Body of pancreas (tissue), 4 donors: Measurements from ENCODE around the gene SMARCA4. TPM values are rescaled to one million over a fixed set of nuclear protein-coding genes. Genes with fewer than 3 reads are reported as not detected.

ENCODE experiments used
- ATAC-seq: fragments of 150-250 bp; one replicate; pipeline ENCODE4 v1.9.1; 2016
- DNase-seq, 4 donors: peaks; one replicate each; pipeline ENCODE4 v3.0.0-alpha.2; 2019
- H3K27ac ChIP-seq, 4 donors: fragments of 200-600 bp; sonication (generic); 1 replicate in 3 of 4; 2 replicates in 1 of 4; pipeline versions ENCODE4 v1.5.1 to v1.6.1; 2016 to 2019; ENCODE audit warnings: mild to moderate bottlenecking in 1 of 4, mixed read lengths in 1 of 4, moderate library complexity in 1 of 4
- H3K27me3 ChIP-seq, 2 donors: fragments of 200-600 bp; sonication (generic); one replicate each; pipeline ENCODE4 v1.6.0; 2016; ENCODE audit warnings: mild to moderate bottlenecking in 1 of 2
- H3K36me3 ChIP-seq, 2 donors: fragments of 200-600 bp; sonication (generic); replicated peaks in 1 of 2; 2 replicates each; pipeline ENCODE4 v1.5.1; 2016; ENCODE audit warnings: low read depth in 2 of 2; ENCODE audit not compliant: insufficient read depth in 1 of 2
- H3K4me1 ChIP-seq: fragments of 200-600 bp; sonication (generic); one replicate; pipeline ENCODE4 v1.6.0; 2016
- H3K4me3 ChIP-seq, 2 donors: fragments of 200-600 bp; sonication (generic); 1 replicate in 1 of 2; 2 replicates in 1 of 2; pipeline ENCODE4 v1.5.1; 2016 to 2019
- H3K9me3 ChIP-seq, 3 donors: fragments of 200-600 bp; sonication (generic); 1 replicate in 2 of 3; 2 replicates in 1 of 3; pipeline ENCODE4 v1.5.1; 2016
- POLR2A ChIP-seq, 3 donors: fragments of 450-650 bp; IDR thresholded peaks; one replicate each; pipeline ENCODE4 v1.6.1; 2016; ENCODE audit warnings: antibody characterized with exemption in 3 of 3, mild to moderate bottlenecking in 2 of 3
- WGBS, 2 donors: methylation state at CpG; one replicate each; pipeline ENCODE4 v1.1.5; 2017; 5-methylcytosine and 5-hydroxymethylcytosine counted together
- intact Hi-C: fragments of 100-400 bp; cut with DNase I; formaldehyde crosslinking; loops from one replicate; pipeline ENCODE4 v1.15.1; 2023
- total RNA-seq, 2 donors: library from RNA; depleted of rRNA; stranded (reverse); fragments of >200 nt; gene quantifications; one replicate each; pipeline ENCODE4 v1.1.0, GENCODE V29; 2016
- TF ChIP-seq, protein P1 (sequence below), 7 experiments: fragments of 450-650 bp in 4 of 7; fragments of 200-600 bp in 3 of 7; sonication (generic) in 3 of 7; IDR thresholded peaks; one replicate each; pipeline ENCODE4 v1.5.1; 2016 to 2019; ENCODE audit warnings: antibody characterized with exemption in 7 of 7

Gene SMARCA4
- total RNA-seq, 2 donors from 2014 or later, result 56.3 to 120 TPM

DNA sequence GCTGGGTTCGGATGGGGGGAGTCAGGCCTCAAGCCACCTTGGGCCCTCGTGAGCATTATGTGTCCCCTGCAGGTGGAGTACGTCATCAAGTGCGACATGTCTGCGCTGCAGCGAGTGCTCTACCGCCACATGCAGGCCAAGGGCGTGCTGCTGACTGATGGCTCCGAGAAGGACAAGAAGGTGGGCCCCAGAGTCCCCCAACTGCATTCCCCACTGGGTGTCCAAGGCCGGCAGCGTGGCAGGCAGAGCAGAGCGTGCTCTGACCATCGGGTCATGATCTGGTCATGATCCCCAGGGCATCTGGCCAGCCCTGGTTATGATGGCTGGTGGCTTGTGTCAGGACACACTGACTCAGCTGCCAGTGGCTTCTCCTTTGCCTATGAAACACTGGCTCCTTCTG lies 63.4 kb downstream of the SMARCA4 start:
- intact Hi-C loops, result no loop called here
- Histone ChIP-seq H3K36me3 (peaks cover 13 to 48% of the 10 kb centered on the region in 2 donors), H3K4me3 (no peak overlapping the region), H3K27ac (no peak overlapping the region), H3K27me3 (no peaks in the 10 kb centered on the region), H3K4me1 (peaks cover 5% of the 10 kb centered on the region), H3K9me3 (no peaks in the 10 kb centered on the region)
- DNase-seq (no peak), ATAC-seq (no peak)
- TF ChIP-seq POLR2A (IDR thresholded peaks at IDR 0.05), result no peak
- TF ChIP-seq, protein P1, sequence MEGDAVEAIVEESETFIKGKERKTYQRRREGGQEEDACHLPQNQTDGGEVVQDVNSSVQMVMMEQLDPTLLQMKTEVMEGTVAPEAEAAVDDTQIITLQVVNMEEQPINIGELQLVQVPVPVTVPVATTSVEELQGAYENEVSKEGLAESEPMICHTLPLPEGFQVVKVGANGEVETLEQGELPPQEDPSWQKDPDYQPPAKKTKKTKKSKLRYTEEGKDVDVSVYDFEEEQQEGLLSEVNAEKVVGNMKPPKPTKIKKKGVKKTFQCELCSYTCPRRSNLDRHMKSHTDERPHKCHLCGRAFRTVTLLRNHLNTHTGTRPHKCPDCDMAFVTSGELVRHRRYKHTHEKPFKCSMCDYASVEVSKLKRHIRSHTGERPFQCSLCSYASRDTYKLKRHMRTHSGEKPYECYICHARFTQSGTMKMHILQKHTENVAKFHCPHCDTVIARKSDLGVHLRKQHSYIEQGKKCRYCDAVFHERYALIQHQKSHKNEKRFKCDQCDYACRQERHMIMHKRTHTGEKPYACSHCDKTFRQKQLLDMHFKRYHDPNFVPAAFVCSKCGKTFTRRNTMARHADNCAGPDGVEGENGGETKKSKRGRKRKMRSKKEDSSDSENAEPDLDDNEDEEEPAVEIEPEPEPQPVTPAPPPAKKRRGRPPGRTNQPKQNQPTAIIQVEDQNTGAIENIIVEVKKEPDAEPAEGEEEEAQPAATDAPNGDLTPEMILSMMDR (IDR thresholded peaks at IDR 0.05), result no peak
- 75 to 88% methylated on average over 4 to 12 of the region's 13 CpGs for WGBS, 2 donors

- TF ChIP-seq, protein P1 (IDR thresholded peaks at IDR 0.05), result no peak
- no peak for TF ChIP-seq POLR2A (IDR thresholded peaks at IDR 0.05)
- WGBS, 2 donors, result 92 to 96% methylated on average over 6 of the region's 6 CpGs
- DNase-seq (no peak), ATAC-seq (no peak)
- intact Hi-C loops, result no loop called here
- Histone ChIP-seq H3K27me3 (no peaks in the 10 kb centered on the region), H3K9me3 (no peaks in the 10 kb centered on the region), H3K27ac (no peak overlapping the region), H3K4me3 (no peak overlapping the region), H3K36me3 (peaks cover 13 to 43% of the 10 kb centered on the region in 2 donors), H3K4me1 (peaks cover 5% of the 10 kb centered on the region)
These were observed 64.2 kb downstream of the SMARCA4 start for GRCh38 chr19:11025006-11025405.

GRCh38 chr19:11025445-11025844 lies 64.6 kb downstream of the SMARCA4 start:
- Histone ChIP-seq H3K4me1 (peaks cover 5% of the 10 kb centered on the region), H3K27me3 (no peaks in the 10 kb centered on the region), H3K27ac (no peak overlapping the region), H3K36me3 (peaks cover 13 to 43% of the 10 kb centered on the region in 2 donors), H3K4me3 (no peak overlapping the region), H3K9me3 (no peaks in the 10 kb centered on the region)
- DNase-seq (no peak), ATAC-seq (no peak)
- intact Hi-C loops, result no loop called here
- WGBS, 2 donors, result 92 to 93% methylated on average over 12 to 18 of the region's 18 CpGs
- TF ChIP-seq POLR2A (IDR thresholded peaks at IDR 0.05), result no peak
- TF ChIP-seq, protein P1 (IDR thresholded peaks at IDR 0.05), result no peak

DNA sequence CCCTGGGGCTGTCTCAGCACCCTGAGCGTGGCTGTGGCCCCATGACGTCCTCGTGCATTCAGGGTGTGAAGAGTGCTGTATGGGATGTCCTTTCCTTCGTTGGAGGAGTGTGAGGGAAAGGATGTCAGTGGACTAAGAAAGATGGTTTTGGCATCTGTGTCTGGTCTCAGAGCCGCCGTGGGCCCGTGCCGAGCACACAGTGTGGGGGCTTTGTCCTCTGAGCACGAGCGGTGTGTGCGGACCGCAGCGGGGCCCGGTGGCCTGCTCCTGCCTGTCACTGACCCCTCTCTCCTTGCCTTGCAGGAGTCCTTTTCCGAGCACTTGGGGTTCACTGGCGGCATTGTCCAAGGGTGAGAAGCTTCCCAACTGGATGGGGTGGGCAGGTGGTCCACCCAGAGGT lies 65.2 kb downstream of the SMARCA4 start:
- no peaks in the 10 kb centered on the region for H3K27me3 ChIP-seq
- TF ChIP-seq, protein P1 (IDR thresholded peaks at IDR 0.05), result no peak
- no peak for TF ChIP-seq POLR2A (IDR thresholded peaks at IDR 0.05)
- no peak for ATAC-seq
- no peak for DNase-seq
- WGBS, 2 donors, result 89 to 90% methylated on average over 15 to 16 of the region's 16 CpGs
- no peaks in the 10 kb centered on the region for H3K9me3 ChIP-seq
- intact Hi-C loops, result no loop called here
- no peak overlapping the region for H3K4me3 ChIP-seq
- peaks cover 13 to 46% of the 10 kb centered on the region in 2 donors for H3K36me3 ChIP-seq
- H3K27ac ChIP-seq, result no peak overlapping the region
- H3K4me1 ChIP-seq, result peaks cover 5% of the 10 kb centered on the region

- Histone ChIP-seq H3K9me3 (no peaks in the 10 kb centered on the region), H3K4me3 (no peak overlapping the region), H3K27me3 (no peaks in the 10 kb centered on the region), H3K27ac (no peak overlapping the region), H3K36me3 (peaks cover 8 to 38% of the 10 kb centered on the region in 2 donors), H3K4me1 (peaks cover 4% of the 10 kb centered on the region)
- no peak for TF ChIP-seq POLR2A (IDR thresholded peaks at IDR 0.05)
- TF ChIP-seq, protein P1 (IDR thresholded peaks at IDR 0.05), result no peak
- WGBS, 2 donors, result 60 to 91% methylated on average over 1 to 14 of the region's 14 CpGs
- DNase-seq, result no peak
- ATAC-seq, result no peak
- intact Hi-C loops, result no loop called here
These were observed 66.6 kb downstream of the SMARCA4 start for GRCh38 chr19:11027381-11027780.
